CD14-positive monocyte (primary cell): ENCODE data around the gene STK32B. TPM values are rescaled to one million over a fixed set of nuclear protein-coding genes. Genes with fewer than 3 reads are reported as not detected.

Experiments
- DNase-seq, 3 donors: peaks; one replicate each; pipeline ENCODE4 v3.0.0-alpha.2; 2011 to 2022
- H2AFZ ChIP-seq: 2 replicates; pipeline ENCODE4 v1.6.0; 2012; ENCODE audit warnings: mild to moderate bottlenecking, low read depth, low read length, inconsistent platforms; ENCODE audit not compliant: insufficient read depth, poor library complexity, severe bottlenecking
- H3K27ac ChIP-seq, 2 donors: 1 replicate in 1 of 2; 2 replicates in 1 of 2; pipeline ENCODE4 v1.5.1; 2012 to 2013; ENCODE audit warnings: low read length in 2 of 2, control low read depth in 1 of 2, inconsistent platforms in 1 of 2, low read depth in 1 of 2, mild to moderate bottlenecking in 1 of 2
- H3K27me3 ChIP-seq, 2 donors: one replicate each; pipeline versions ENCODE4 v1.6.0 to v1.6.1; 2011 to 2013; ENCODE audit warnings: low read length in 2 of 2; ENCODE audit not compliant: control insufficient read depth in 2 of 2, insufficient read depth in 2 of 2
- H3K36me3 ChIP-seq, 2 donors: replicated peaks in 1 of 2; 1 replicate in 1 of 2; 2 replicates in 1 of 2; pipeline versions ENCODE4 v1.5.1 to v1.6.1; 2012 to 2013; ENCODE audit warnings: low read length in 2 of 2, control low read depth in 1 of 2, inconsistent platforms in 1 of 2, mild to moderate bottlenecking in 1 of 2; ENCODE audit not compliant: insufficient read depth in 2 of 2, control insufficient read depth in 1 of 2
- H3K4me1 ChIP-seq, 2 donors: 1 replicate in 1 of 2; 2 replicates in 1 of 2; pipeline versions ENCODE4 v1.5.1 to v1.6.1; 2012 to 2013; ENCODE audit warnings: low read length in 2 of 2, control low read depth in 1 of 2, inconsistent platforms in 1 of 2, mild to moderate bottlenecking in 1 of 2, moderate library complexity in 1 of 2; ENCODE audit not compliant: insufficient read depth in 2 of 2, control insufficient read depth in 1 of 2
- H3K4me2 ChIP-seq: replicated peaks from 2 replicates; pipeline ENCODE3; 2012; ENCODE audit warnings: low read length, moderate library complexity, mild to moderate bottlenecking; ENCODE audit not compliant: poor library complexity, severe bottlenecking; ENCODE audit errors: extremely low read depth
- H3K4me3 ChIP-seq, 3 experiments: fragments of 200-600 bp in 1 of 3; sonication (generic) in 1 of 3; replicated peaks in 1 of 3; 1 replicate in 2 of 3; 2 replicates in 1 of 3; pipeline ENCODE4 v1.5.1; 2011 to 2013; ENCODE audit warnings: low read length in 3 of 3, mild to moderate bottlenecking in 3 of 3, control low read depth in 2 of 3, low read depth in 2 of 3, inconsistent platforms in 1 of 3, moderate library complexity in 1 of 3
- H3K79me2 ChIP-seq: 2 replicates; pipeline ENCODE4 v1.6.0; 2012; ENCODE audit warnings: mild to moderate bottlenecking, control low read depth, inconsistent platforms, low read length, moderate library complexity; ENCODE audit not compliant: insufficient read depth
- H3K9ac ChIP-seq: 2 replicates; pipeline ENCODE4 v1.6.0; 2017; ENCODE audit warnings: low read length, mild to moderate bottlenecking; ENCODE audit not compliant: insufficient read depth, poor library complexity, severe bottlenecking
- H3K9me3 ChIP-seq, 2 donors: replicated peaks in 1 of 2; 1 replicate in 1 of 2; 2 replicates in 1 of 2; pipeline versions ENCODE4 v1.5.1 to v1.6.1; 2012 to 2013; ENCODE audit warnings: low read length in 2 of 2, control low read depth in 1 of 2; ENCODE audit not compliant: control insufficient read depth in 1 of 2, insufficient read depth in 1 of 2
- H4K20me1 ChIP-seq: 2 replicates; pipeline ENCODE4 v1.6.0; 2012; ENCODE audit warnings: mild to moderate bottlenecking, low read length, control low read depth, moderate library complexity; ENCODE audit not compliant: insufficient read depth
- H3K27ac Mint-ChIP-seq, 7 donors: one replicate each; pipeline ENCODE4 v1.8.0; 2020; ENCODE audit warnings: mild to moderate bottlenecking in 7 of 7, mixed read lengths in 7 of 7, moderate library complexity in 6 of 7, inconsistent platforms in 2 of 7
- H3K27me3 Mint-ChIP-seq, 3 donors: one replicate each; pipeline ENCODE4 v1.8.0; 2021 to 2022; ENCODE audit warnings: low read depth in 3 of 3, mild to moderate bottlenecking in 3 of 3, mixed read lengths in 3 of 3, moderate library complexity in 3 of 3, inconsistent platforms in 1 of 3
- H3K36me3 Mint-ChIP-seq, 2 donors: one replicate each; pipeline ENCODE4 v1.8.0; 2020; ENCODE audit warnings: mixed read lengths in 2 of 2, inconsistent platforms in 1 of 2, mild to moderate bottlenecking in 1 of 2
- H3K4me1 Mint-ChIP-seq: one replicate; pipeline ENCODE4 v1.8.0; 2020; ENCODE audit warnings: mild to moderate bottlenecking, mixed read lengths
- H3K4me3 Mint-ChIP-seq, 2 donors: one replicate each; pipeline ENCODE4 v1.8.0; 2020; ENCODE audit warnings: mild to moderate bottlenecking in 2 of 2, mixed read lengths in 2 of 2, moderate library complexity in 1 of 2
- H3K9me3 Mint-ChIP-seq, 7 donors: one replicate each; pipeline ENCODE4 v1.8.0; 2020 to 2022; ENCODE audit warnings: mixed read lengths in 7 of 7, mild to moderate bottlenecking in 6 of 7, moderate library complexity in 6 of 7, inconsistent platforms in 2 of 7
- WGBS: methylation state at CpG from one replicate; pipeline ENCODE4 v1.1.5; 2013; ENCODE audit warnings: missing lambda C conversion rate; ENCODE audit not compliant: insufficient coverage; 5-methylcytosine and 5-hydroxymethylcytosine counted together
- intact Hi-C, 2 donors: fragments of 100-400 bp; cut with micrococcal nuclease; formaldehyde crosslinking; loops; one replicate each; pipeline versions ENCODE4 v1.15.0 to v1.15.1; 2023
- polyA plus RNA-seq, 3 donors: library from polyadenylated mRNA; depleted of rRNA in 1 of 3; unstranded in 2 of 3; stranded (reverse) in 1 of 3; fragments of 300-500 nt in 2 of 3; fragments of >200 nt in 1 of 3; fragmentation: Illumina TruSeq in 2 of 3; gene quantifications; 1 replicate in 2 of 3; 2 replicates in 1 of 3; pipeline ENCODE4 v1.2.3, GENCODE V29; 2012 to 2021
- TF ChIP-seq, protein P1 (sequence below): fragments of 200-600 bp; IDR thresholded peaks from one replicate; pipeline ENCODE4 v1.8.0; 2022; ENCODE audit warnings: antibody characterized with exemption, mild to moderate bottlenecking

Gene STK32B
- polyA plus RNA-seq, 3 donors, result 0.61 to 1.7 (median 0.75) TPM

DNA sequence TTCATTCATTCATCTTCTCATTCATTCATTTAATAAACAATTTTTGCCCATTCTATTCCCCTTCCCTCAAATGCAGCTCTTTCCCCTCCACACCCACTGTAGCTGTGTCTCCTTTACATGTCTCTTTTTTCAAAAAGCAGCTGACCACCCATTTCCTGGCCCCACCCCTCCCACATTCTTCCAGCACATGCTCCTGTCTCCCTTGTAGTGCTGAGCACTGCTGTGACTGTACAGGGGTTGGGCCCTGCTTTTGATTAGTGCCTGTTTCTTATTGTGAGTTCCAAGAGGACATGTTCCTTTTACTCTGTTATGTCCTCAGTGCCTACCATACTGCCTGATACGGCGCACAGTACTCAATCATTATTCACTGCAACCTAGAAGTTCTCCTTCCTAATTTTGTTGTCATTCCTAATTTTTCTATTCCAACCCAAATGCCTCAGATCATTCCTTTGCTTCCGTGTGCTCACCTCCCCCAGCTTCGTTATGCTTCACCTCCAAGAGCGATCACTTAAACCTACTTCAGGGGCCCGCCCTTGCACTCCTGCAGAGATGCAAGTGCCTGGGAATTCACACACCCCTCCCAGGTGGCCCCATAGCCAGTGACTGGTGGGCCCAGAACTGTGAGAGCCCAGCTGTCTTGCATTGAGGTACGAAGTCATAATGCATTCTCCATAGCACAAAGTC lies 152.2 kb downstream of the STK32B start:
- WGBS, result 86% methylated on average over 7 of the region's 7 CpGs
- Mint-ChIP-seq H3K27ac (peak overlapping the region in 1 of 7 donors; percentile 7), H3K27me3 (peaks cover 0 to 3% (median 0%) of the 10 kb centered on the region in 3 donors)

GRCh38 chr4:5203993-5204310 lies 152.7 kb downstream of the STK32B start:
- 100% methylated on average over 3 of the region's 3 CpGs for WGBS
- no peaks in the 10 kb centered on the region for H3K4me1 ChIP-seq

More for the DNA sequence above, 152.2 kb downstream of the STK32B start:
- Mint-ChIP-seq H3K36me3 (no peaks in the 10 kb centered on the region), H3K4me3 (no peak overlapping the region), H3K4me1 (no peaks in the 10 kb centered on the region), H3K9me3 (peaks cover 0 to 29% (median 8%) of the 10 kb centered on the region in 7 donors)
- Histone ChIP-seq H3K36me3 (no peaks in the 10 kb centered on the region), H3K9me3 (peaks cover 0 to 11% of the 10 kb centered on the region in 2 donors), H3K79me2 (no peaks in the 10 kb centered on the region), H3K27ac (no peak overlapping the region), H2AFZ (no peak overlapping the region), H3K4me1 (no peaks in the 10 kb centered on the region), H3K4me2 (no peak overlapping the region), H4K20me1 (no peaks in the 10 kb centered on the region), H3K9ac (no peak overlapping the region), H3K27me3 (no peaks in the 10 kb centered on the region), H3K4me3 (no peak overlapping the region)
- DNase-seq, result no peak
- intact Hi-C loops, result no loop called here
- TF ChIP-seq, protein P1, sequence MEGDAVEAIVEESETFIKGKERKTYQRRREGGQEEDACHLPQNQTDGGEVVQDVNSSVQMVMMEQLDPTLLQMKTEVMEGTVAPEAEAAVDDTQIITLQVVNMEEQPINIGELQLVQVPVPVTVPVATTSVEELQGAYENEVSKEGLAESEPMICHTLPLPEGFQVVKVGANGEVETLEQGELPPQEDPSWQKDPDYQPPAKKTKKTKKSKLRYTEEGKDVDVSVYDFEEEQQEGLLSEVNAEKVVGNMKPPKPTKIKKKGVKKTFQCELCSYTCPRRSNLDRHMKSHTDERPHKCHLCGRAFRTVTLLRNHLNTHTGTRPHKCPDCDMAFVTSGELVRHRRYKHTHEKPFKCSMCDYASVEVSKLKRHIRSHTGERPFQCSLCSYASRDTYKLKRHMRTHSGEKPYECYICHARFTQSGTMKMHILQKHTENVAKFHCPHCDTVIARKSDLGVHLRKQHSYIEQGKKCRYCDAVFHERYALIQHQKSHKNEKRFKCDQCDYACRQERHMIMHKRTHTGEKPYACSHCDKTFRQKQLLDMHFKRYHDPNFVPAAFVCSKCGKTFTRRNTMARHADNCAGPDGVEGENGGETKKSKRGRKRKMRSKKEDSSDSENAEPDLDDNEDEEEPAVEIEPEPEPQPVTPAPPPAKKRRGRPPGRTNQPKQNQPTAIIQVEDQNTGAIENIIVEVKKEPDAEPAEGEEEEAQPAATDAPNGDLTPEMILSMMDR, result no peak

More at GRCh38 chr4:5203993-5204310, 152.7 kb downstream of the STK32B start:
- TF ChIP-seq, protein P1, result no peak
- Histone ChIP-seq H4K20me1 (no peaks in the 10 kb centered on the region), H3K9ac (no peak overlapping the region), H3K27me3 (no peaks in the 10 kb centered on the region), H3K79me2 (no peaks in the 10 kb centered on the region), H3K4me2 (no peak overlapping the region), H3K27ac (no peak overlapping the region), H3K36me3 (no peaks in the 10 kb centered on the region), H3K4me3 (no peak overlapping the region), H2AFZ (no peak overlapping the region), H3K9me3 (peaks cover 0 to 11% of the 10 kb centered on the region in 2 donors)
- no peak overlapping the region for H3K27ac Mint-ChIP-seq
- intact Hi-C loops, result no loop called here
- no peak for DNase-seq
- no peaks in the 10 kb centered on the region for H3K4me1 Mint-ChIP-seq
- peaks cover 0 to 3% (median 0%) of the 10 kb centered on the region in 3 donors for H3K27me3 Mint-ChIP-seq
- H3K9me3 Mint-ChIP-seq, result peaks cover 0 to 31% (median 8%) of the 10 kb centered on the region in 7 donors
- no peak overlapping the region for H3K4me3 Mint-ChIP-seq
- H3K36me3 Mint-ChIP-seq, result peaks cover 0 to 2% of the 10 kb centered on the region in 2 donors
